Epithelial cell of proximal tubule (primary cell): ENCODE data around the gene POU2AF2. TPM values are rescaled to one million over a fixed set of nuclear protein-coding genes. Genes with fewer than 3 reads are reported as not detected.
"Not testable (repeated sequence)": the region's sequence is repeated elsewhere in the genome, so short reads cannot be mapped to it uniquely, and the experiment has no call there.

ENCODE experiments used
- DNase-seq: peaks from one replicate; pipeline ENCODE4 v3.0.0-alpha.2; 2011; ENCODE audit warnings: low read depth
- H3K4me3 ChIP-seq: 2 replicates; pipeline ENCODE4 v1.5.1; 2011; ENCODE audit warnings: low read depth, mild to moderate bottlenecking, low read length
- total RNA-seq: library from RNA; depleted of rRNA; stranded (reverse); fragments of >200 nt; gene quantifications from 2 replicates; pipeline ENCODE4 v1.2.3, GENCODE V29; 2015
- TF ChIP-seq, protein P1 (sequence below): conservative IDR thresholded peaks from 2 replicates; pipeline ENCODE4 v1.5.1; 2012; ENCODE audit warnings: low read depth, mild to moderate bottlenecking, low read length

POU2AF2 gene
- total RNA-seq, 1 donor from 2014 or later, result not detected

GRCh38 chr11:111308140-111308539 lies 62.6 kb downstream of the POU2AF2 start:
- H3K4me3 ChIP-seq, result no peak overlapping the region
- TF ChIP-seq, protein P1, sequence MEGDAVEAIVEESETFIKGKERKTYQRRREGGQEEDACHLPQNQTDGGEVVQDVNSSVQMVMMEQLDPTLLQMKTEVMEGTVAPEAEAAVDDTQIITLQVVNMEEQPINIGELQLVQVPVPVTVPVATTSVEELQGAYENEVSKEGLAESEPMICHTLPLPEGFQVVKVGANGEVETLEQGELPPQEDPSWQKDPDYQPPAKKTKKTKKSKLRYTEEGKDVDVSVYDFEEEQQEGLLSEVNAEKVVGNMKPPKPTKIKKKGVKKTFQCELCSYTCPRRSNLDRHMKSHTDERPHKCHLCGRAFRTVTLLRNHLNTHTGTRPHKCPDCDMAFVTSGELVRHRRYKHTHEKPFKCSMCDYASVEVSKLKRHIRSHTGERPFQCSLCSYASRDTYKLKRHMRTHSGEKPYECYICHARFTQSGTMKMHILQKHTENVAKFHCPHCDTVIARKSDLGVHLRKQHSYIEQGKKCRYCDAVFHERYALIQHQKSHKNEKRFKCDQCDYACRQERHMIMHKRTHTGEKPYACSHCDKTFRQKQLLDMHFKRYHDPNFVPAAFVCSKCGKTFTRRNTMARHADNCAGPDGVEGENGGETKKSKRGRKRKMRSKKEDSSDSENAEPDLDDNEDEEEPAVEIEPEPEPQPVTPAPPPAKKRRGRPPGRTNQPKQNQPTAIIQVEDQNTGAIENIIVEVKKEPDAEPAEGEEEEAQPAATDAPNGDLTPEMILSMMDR, result no peak
- no peak for DNase-seq

- TF ChIP-seq, protein P1, result no peak
- H3K4me3 ChIP-seq, result no peak overlapping the region
- no peak for DNase-seq
These were observed 63.8 kb downstream of the POU2AF2 start for GRCh38 chr11:111309215-111309915.

- TF ChIP-seq, protein P1, result no peak
- no peak overlapping the region for H3K4me3 ChIP-seq
- no peak for DNase-seq
These were observed 64.6 kb downstream of the POU2AF2 start for GRCh38 chr11:111310088-111310487.

- no peak overlapping the region for H3K4me3 ChIP-seq
- TF ChIP-seq, protein P1, result no peak
- DNase-seq, result no peak
These were observed 65.2 kb downstream of the POU2AF2 start for GRCh38 chr11:111310723-111311122.

DNA sequence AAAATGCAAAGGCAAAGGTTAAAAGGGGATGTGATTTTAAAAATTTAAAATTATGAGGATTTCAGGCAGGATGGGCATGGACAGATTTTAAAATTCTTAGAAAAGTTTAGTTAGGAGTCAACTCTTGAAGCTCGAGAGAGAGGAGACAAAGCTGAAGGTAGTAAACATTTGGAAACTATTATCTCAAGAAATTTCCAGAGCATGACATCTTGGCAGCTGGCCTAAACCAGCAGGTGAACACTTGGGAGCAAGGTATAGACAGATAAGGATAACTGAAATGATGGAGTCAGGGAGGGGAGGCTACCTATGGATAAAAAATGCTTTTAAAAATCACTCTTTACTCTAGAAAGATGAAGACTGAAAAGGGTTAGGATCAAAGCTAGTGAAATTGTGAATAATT lies 66.6 kb downstream of the POU2AF2 start:
- TF ChIP-seq, protein P1, result no peak
- H3K4me3 ChIP-seq, result no peak overlapping the region
- no peak for DNase-seq

DNA sequence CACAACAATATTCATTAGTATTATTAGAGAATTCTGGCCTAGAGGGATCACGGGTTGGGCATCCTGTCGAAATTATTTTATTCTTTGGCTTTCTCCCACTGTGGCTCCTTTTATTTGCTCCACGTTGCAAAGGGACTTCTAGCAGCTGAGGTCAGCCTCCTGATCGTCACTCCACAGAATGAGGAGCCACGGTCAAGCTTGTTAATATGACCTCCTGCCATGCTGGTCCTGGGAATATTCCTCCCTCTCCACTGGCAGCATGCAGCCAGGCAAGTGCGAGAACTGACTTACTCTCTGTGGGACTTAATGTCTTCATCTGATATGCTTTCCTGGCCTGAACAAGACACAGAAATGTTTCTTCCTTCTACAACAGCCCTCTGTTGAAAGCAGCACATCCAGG lies 73.8 kb downstream of the POU2AF2 start:
- no peak for DNase-seq
- H3K4me3 ChIP-seq, result no peak overlapping the region
- TF ChIP-seq, protein P1, result no peak

GRCh38 chr11:111320199-111320598 lies 74.7 kb downstream of the POU2AF2 start:
- H3K4me3 ChIP-seq, DNase-seq: not testable (repeated sequence)
